ENCODE results near the gene CADM1. TPM values are rescaled to one million over a fixed set of nuclear protein-coding genes. Genes with fewer than 3 reads are reported as not detected.

Gene CADM1
- total and polyA plus RNA-seq, 2 donors from 2014 or later: 24.0 to 33.5 TPM

DNA sequence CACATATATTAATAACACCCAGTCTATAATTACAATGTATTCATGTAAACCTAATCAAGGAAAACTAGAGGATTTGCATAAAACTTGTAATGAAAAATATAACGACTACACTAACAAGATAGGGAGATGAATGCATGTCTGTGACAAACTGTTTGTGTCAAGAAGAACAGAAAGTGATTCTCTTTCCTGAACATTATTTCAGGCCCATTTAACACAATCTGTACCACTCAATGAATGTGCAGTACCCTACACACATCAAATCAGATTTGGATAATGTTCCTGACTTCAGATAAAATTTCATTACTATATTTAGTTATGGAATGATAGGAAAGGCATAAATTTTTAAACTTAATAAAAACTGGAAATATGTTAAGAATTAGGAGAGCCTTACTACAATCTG is 93.1 kb downstream of the CADM1 start:
- Histone ChIP-seq H3K9me3 (ENCODE audit: control insufficient read depth in 2 of 3, insufficient read depth in 1 of 3, low read length in 3 of 3) (no peaks in the 10 kb centered on the region), H3K27me3 (ENCODE audit: control insufficient read depth, insufficient read depth, low read length) (no peaks in the 10 kb centered on the region), H3K9ac (ENCODE audit: low read length in 3 of 3) (no peak overlapping the region), H3K36me3 (ENCODE audit: control insufficient read depth in 2 of 3, insufficient read depth in 3 of 3, low read length in 3 of 3) (no peaks in the 10 kb centered on the region), H3K4me3 (ENCODE audit: low read length in 3 of 3) (no peak overlapping the region), H3K27ac (ENCODE audit: low read depth in 2 of 2, low read length in 2 of 2) (no peak overlapping the region), H3K4me1 (ENCODE audit: control insufficient read depth in 2 of 3, insufficient read depth in 2 of 3, low read depth in 1 of 3, low read length in 3 of 3) (peaks cover 0 to 5% (median 0%) of the 10 kb centered on the region in 3 donors)
- DNase-seq (no peak), FAIRE-seq (no peak)
- intact Hi-C loops (cut with DNase I): no loop called here
- TF ChIP-seq, protein P1, sequence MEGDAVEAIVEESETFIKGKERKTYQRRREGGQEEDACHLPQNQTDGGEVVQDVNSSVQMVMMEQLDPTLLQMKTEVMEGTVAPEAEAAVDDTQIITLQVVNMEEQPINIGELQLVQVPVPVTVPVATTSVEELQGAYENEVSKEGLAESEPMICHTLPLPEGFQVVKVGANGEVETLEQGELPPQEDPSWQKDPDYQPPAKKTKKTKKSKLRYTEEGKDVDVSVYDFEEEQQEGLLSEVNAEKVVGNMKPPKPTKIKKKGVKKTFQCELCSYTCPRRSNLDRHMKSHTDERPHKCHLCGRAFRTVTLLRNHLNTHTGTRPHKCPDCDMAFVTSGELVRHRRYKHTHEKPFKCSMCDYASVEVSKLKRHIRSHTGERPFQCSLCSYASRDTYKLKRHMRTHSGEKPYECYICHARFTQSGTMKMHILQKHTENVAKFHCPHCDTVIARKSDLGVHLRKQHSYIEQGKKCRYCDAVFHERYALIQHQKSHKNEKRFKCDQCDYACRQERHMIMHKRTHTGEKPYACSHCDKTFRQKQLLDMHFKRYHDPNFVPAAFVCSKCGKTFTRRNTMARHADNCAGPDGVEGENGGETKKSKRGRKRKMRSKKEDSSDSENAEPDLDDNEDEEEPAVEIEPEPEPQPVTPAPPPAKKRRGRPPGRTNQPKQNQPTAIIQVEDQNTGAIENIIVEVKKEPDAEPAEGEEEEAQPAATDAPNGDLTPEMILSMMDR (IDR thresholded peaks at IDR 0.05; ENCODE audit: borderline replicate concordance, extremely low read depth, insufficient read depth): no peak

DNA sequence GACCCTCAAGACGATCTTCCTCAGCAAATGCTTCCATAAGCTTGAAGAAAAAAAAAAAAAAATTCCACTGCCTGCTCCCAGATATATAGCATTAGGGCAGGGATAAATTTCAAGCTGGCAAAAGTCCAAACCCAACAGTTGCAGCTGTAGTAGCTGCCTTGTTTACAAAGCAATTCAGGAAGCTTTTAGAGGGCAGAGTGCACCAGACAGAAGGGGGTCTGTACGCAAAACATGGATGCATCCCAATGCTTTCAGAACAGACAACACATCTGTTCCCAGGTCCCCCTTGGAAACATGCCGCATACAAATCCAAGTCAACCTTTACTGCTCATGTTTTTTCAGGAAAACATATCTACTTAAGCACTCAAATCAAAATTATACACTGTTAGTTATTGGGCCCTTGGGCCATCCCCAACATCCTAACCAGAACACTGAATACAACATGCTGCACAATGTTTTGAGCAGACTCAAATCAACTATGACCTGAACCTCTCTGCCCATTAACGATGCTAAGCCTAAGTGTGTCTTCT is 94.5 kb downstream of the CADM1 start:
- Histone ChIP-seq H3K9ac (ENCODE audit: low read length in 3 of 3) (no peak overlapping the region), H3K27ac (ENCODE audit: low read depth in 2 of 2, low read length in 2 of 2) (no peak overlapping the region), H3K4me1 (ENCODE audit: control insufficient read depth in 2 of 3, insufficient read depth in 2 of 3, low read depth in 1 of 3, low read length in 3 of 3) (peaks cover 0 to 5% (median 0%) of the 10 kb centered on the region in 3 donors), H3K4me3 (ENCODE audit: low read length in 3 of 3) (no peak overlapping the region), H3K27me3 (ENCODE audit: control insufficient read depth, insufficient read depth, low read length) (no peaks in the 10 kb centered on the region), H3K9me3 (ENCODE audit: control insufficient read depth in 2 of 3, insufficient read depth in 1 of 3, low read length in 3 of 3) (no peaks in the 10 kb centered on the region), H3K36me3 (ENCODE audit: control insufficient read depth in 2 of 3, insufficient read depth in 3 of 3, low read length in 3 of 3) (no peaks in the 10 kb centered on the region)
- TF ChIP-seq, protein P1 (IDR thresholded peaks at IDR 0.05; ENCODE audit: borderline replicate concordance, extremely low read depth, insufficient read depth): no peak
- DNase-seq (peak in 4 of 5 donors; percentile 66 to 93 (median 88)), FAIRE-seq (no peak)
- intact Hi-C loops (cut with DNase I): no loop called here

DNA sequence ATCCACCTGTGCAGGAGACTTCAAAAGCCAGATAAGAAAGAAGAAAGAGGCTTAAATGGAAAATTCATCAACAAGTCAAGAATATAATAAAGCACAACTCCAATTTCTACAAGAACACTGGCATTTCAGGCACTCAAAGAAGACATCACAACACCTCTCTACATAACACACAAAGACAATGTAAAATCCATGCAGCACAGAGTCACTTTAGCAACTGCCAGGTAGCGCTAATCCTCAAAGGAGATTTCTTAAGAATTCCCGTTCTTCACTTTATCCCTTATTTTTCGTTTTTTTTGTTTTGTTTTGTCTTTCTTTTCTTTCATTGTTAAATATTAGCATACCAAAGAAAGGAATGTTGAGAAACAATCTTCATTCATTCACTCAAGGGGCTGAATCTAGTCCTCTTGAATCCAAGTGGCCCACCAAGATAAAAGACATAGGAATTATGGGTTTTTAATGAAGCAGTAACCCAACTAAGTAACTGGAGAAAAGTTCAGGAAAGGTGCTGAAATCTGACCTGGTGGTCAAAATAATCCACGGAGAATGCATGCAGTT is 95.0 kb downstream of the CADM1 start:
- no peak overlapping the region for H3K9ac ChIP-seq (ENCODE audit: low read length in 3 of 3)
- H3K4me1 ChIP-seq (ENCODE audit: control insufficient read depth in 2 of 3, insufficient read depth in 2 of 3, low read depth in 1 of 3, low read length in 3 of 3): peaks cover 0 to 5% (median 0%) of the 10 kb centered on the region in 3 donors
- TF ChIP-seq, protein P1 (IDR thresholded peaks at IDR 0.05; ENCODE audit: borderline replicate concordance, extremely low read depth, insufficient read depth): no peak
- no peak overlapping the region for H3K27ac ChIP-seq (ENCODE audit: low read depth in 2 of 2, low read length in 2 of 2)
- intact Hi-C loops (cut with DNase I): no loop called here
- H3K36me3 ChIP-seq (ENCODE audit: control insufficient read depth in 2 of 3, insufficient read depth in 3 of 3, low read length in 3 of 3): no peaks in the 10 kb centered on the region
- no peak for DNase-seq
- H3K4me3 ChIP-seq (ENCODE audit: low read length in 3 of 3): no peak overlapping the region
- H3K9me3 ChIP-seq (ENCODE audit: control insufficient read depth in 2 of 3, insufficient read depth in 1 of 3, low read length in 3 of 3): no peaks in the 10 kb centered on the region
- H3K27me3 ChIP-seq (ENCODE audit: control insufficient read depth, insufficient read depth, low read length): no peaks in the 10 kb centered on the region
- FAIRE-seq: no peak
